Measurements from ENCODE around the gene SLC66A3.

Gene SLC66A3

DNA sequence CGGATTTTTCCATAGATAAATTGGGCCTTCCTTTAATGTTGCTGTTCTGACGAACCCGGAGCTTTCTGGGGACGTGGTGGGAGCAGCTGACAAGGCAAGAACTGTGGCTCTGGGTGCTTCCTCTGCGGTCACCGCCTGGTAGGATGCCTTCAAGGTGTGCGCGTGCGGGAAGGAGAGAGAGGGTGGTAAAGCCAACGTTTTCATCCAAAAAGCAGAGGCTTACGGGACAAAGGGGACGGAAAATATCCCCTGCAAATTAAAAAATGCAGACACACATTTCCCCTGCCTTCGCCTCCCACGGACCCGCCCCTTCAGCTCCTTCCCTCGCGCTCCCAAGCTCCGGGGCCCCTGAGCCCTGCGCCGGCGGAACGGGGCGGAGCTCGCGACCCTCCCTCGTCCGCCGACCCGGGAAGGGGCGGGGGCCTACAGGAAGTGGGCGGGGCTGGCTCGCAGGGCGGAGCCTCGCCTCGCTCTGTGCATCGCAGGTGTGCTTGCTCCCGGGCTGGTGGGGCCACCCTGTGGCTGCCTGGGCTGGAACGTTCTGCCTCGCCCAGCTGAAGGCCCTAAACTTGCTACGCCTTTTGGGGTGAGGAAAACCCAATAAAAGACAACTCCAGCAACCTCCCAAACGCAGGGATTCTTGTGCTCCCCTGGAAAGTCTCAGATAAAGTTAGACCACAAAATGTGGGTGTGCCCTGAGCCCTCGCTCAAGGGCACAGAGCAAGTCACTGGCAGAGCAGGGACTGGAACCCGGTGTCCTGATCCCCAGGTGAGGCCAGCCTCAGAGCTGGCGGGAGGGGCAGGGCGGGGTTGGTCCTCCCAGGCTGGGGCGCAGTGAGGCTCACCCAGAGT lies 25.4 kb upstream of the SLC66A3 start:
- peak overlapping the region; percentile 57 for H3K27ac ChIP-seq
- TF ChIP-seq, protein P1, sequence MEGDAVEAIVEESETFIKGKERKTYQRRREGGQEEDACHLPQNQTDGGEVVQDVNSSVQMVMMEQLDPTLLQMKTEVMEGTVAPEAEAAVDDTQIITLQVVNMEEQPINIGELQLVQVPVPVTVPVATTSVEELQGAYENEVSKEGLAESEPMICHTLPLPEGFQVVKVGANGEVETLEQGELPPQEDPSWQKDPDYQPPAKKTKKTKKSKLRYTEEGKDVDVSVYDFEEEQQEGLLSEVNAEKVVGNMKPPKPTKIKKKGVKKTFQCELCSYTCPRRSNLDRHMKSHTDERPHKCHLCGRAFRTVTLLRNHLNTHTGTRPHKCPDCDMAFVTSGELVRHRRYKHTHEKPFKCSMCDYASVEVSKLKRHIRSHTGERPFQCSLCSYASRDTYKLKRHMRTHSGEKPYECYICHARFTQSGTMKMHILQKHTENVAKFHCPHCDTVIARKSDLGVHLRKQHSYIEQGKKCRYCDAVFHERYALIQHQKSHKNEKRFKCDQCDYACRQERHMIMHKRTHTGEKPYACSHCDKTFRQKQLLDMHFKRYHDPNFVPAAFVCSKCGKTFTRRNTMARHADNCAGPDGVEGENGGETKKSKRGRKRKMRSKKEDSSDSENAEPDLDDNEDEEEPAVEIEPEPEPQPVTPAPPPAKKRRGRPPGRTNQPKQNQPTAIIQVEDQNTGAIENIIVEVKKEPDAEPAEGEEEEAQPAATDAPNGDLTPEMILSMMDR (conservative IDR thresholded peaks at IDR 0.05): peak; percentile 82

DNA sequence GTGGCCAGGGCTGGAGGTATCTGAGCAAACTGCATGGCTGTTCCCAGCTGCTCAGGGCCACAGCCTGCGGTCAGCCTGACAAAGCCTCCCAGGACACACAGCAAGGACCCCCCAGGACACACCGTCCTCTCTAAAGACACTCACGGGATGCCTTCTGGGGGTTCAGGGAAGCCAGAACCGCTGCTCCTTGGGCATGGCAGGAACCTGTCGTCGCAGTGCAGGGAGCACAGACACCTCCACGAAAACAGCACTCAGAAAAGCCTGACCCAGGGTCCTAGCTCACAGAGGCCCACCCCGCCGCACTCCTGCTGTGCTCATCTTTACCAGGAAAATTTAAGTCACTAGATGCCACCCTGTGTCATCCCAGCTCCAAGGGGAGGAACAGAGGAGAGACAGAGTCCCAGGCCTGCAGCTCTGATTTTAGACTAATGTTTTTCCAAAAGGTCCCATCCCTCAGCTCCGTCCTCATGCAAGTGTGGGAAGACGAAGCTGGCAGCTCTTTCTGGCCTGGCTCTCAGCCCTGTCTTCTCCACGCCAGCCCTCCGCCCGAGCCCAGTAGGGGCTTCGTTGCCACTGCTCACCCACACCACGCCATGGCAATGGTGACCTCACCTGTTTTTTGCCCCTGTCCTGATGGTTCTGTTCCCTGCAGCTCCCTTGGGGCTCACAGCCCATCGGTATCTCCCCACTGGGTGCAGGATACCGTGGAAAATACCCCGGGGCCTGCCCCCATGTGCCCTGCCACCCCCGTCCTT lies 23.9 kb upstream of the SLC66A3 start:
- no peak overlapping the region for H3K27ac ChIP-seq
- TF ChIP-seq, protein P1 (conservative IDR thresholded peaks at IDR 0.05): no peak

DNA sequence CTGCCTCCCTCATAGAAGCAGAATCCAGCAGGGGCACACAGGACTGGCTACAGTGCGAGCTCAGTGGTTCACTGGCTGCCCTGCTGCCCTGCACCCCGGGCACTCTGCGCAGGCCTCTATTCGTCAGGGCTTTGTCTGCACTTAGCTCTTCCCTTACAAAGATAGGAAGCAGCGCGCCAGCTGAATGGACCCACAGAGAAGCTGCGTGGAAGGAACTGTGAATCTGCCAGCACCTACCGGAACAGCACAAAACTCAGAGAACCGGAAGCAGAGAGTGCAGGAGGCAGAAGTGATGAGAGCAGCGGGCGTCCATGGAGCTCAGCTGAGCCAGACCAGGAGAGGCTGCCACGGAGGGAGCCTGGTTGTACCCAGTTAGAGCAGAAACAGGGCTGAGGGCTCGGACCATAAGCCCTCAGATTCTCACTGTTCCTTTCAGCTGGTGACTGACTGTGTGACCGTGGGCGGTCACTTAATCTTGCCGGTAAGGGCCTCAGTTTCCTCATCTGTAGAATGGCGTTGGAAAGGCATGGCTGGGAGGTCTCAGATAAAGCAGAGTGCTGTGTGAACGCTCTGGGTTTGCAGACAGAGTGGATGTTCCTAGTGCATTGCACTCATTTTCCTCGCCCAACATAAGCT lies 23.1 kb upstream of the SLC66A3 start:
- peak overlapping the region; percentile 36; the same call in 1 of the 2 replicates for H3K27ac ChIP-seq
- TF ChIP-seq, protein P1 (conservative IDR thresholded peaks at IDR 0.05): no peak

DNA sequence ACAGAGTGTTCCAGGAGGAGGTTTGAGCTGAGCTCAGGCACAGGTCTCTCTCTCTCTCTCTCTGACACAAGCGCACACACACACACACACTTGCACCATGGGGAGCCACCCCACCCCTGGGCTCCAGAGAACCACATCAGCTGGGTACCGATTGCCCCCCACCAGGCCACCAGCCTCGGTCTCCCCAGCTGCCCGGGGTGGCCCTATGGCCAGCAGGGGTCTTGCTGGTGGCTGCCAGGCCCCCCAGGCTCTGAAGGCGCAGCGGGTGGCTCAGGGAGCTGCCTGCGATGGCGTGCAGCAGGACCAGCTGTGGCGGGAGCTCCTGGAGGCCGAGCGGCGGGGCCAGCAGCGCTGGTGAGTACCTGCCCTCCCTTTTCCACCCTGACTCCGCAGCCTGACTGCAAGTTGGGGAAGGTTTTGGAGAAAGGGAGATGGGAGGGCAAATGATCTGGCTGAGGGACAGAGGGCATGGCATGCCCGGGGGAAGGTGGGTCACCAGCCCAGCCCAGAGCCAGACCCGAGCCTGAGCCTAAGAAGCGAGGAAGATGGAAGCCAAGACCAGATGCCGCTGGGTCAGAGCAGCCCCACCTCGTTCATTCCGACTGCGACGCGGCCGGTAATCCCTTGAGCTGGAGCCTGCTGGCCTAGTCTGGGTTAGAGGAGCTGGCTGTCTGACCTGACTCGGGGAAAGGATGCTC lies 21.9 kb upstream of the SLC66A3 start:
- peak overlapping the region; percentile 36; the same call in 1 of the 2 replicates for H3K27ac ChIP-seq
- TF ChIP-seq, protein P1 (conservative IDR thresholded peaks at IDR 0.05): no peak

DNA sequence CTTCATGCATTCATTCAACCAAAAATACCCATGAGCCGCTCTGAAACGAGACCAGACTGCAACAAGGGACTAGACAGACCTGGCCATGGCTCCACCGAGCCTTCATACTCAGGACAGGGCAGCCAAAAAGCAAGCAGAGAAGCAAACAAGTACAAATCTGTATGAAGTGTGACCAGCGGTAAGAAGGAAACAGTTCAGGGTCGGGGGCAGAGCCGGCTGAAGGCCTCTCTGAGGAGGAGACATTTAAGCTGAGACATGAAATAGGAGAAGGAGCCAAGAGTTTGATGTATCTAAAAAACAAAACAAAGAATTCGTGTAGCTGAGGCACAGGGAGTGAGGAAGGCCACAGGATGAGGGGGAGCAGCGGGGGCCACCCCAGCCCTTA lies 21.3 kb upstream of the SLC66A3 start:
- no peak overlapping the region for H3K27ac ChIP-seq
- TF ChIP-seq, protein P1 (conservative IDR thresholded peaks at IDR 0.05): no peak

DNA sequence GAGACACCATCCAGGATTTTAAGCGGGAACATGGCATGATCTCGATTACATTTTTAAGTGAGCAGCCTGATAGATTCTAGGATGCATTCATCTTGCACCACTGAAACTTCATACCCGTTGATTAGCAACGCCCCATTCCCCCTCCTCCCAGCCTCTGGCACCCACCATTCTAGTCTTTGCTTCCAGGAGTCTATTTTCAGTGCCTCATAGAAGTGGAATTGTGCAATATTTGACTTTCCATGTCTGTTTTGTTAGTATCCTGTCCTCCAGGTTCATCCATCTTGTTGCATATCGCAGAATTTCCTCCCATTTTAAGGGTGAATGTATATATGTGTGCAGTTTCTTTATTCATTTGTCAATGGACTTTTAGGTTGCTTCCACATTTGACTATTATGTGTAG lies 20.9 kb upstream of the SLC66A3 start:
- TF ChIP-seq, protein P1 (conservative IDR thresholded peaks at IDR 0.05): no peak
- H3K27ac ChIP-seq: no peak overlapping the region
